ENCODE data around the gene DHRS3.

Gene DHRS3

GRCh38 chr1:12618965-12619791 is 1.2 kb upstream of the DHRS3 start:
- in situ Hi-C loops (cut with MboI; ENCODE audit: low sequenced_read_pairs), result no loop called here

- in situ Hi-C loops (cut with MboI; ENCODE audit: low sequenced_read_pairs), result no loop called here
These were observed 603 bp upstream of the DHRS3 start for GRCh38 chr1:12618661-12618964.

DNA sequence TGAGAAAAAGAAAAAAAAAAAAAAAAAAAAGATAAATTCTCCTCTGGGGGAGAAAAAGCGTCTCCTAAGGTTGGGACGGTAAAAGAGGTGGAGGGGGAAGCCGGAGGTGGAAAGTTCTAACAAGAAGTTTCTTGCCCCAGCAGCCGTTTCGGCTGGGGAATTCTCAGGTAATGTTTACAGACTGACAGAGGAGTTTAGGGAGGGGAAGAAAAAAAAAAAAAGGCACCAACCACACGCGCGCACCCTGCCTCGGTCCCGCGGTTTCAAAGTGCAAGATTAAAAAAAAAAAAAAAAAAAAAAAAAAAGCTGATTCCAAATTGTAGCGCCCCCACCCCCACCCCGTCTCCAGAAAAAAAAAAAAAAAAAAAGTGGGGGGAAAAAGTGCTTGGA is 504 bp downstream of the DHRS3 start:
- in situ Hi-C loops (cut with MboI; ENCODE audit: low sequenced_read_pairs), result no loop called here

GRCh38 chr1:12616709-12617373 is 1.2 kb downstream of the DHRS3 start:
- in situ Hi-C loops (cut with MboI; ENCODE audit: low sequenced_read_pairs), result no loop called here

DNA sequence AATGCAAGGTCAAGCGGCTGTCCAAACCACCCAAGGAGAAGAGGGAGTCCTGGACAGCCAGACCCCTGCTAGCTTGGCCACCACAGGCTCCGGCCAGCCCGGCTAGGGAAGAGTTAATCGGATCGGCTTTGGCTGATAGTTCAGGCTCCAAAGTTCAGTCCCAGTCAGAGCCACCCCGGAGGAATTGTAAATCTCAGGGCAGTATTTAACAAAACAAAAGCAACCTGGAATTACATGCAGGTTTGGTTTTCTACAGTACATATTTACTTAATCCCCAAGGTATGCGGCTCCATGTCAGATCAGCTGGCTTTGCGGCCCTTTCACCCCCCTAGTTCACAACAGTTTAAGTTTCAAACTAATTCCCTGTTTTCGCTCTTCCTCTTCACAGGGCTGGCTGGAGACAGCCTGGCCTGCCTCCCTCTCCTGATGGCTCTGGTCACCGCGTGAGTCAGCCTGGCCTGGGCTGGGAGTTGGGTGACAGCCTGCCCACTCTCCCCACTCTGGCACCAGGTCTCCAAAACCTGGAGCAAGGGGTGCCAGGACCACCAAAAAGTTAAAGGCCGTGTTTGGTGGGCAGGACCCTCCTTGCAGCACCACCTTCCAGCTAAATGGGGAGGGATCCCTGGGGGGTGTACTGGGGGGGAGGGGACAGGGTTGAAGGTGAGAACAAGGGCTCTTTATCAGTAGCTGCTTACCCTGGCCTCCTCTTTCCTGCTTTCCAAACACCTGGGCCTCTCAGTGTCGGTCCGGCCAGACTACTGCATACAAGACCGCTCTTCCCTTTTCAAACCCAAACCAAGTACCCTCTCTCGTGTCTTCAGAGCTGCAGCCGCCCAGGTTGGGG is 1.9 kb downstream of the DHRS3 start:
- in situ Hi-C loops (cut with MboI; ENCODE audit: low sequenced_read_pairs), result no loop called here

DNA sequence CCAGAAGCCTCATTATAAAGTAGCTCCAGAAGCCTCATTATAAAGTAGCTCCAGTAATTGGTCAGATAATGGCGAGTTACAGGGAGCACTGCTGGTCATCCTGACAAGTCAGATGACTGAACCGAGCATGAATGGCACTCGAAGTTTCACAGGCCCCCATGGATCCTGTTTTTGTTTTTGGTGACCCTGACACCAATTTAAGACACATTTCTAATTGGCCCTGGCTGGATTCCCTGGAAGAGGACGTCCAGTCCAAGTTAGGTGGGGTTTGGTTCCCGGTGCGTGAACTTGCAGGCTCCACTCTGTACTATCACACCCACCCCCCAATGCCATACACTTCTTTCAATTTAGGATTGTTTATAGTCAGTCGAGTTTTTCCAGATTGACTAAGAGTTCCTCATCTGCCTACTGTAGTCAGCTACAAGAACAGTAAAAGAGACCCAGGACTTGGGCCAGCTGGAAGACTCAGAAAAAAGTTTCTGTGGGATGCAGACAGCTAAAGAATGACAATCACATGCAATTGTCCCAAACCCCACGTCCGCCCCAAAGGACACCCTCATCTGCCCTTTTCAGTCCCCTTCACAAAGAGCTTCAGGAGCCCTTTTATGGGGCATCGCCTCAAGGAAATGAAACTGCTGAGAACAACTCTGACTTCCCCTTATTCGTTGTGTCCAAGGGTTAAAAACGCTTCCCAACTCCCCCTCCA is 2.7 kb downstream of the DHRS3 start:
- in situ Hi-C loops (cut with MboI; ENCODE audit: low sequenced_read_pairs), result no loop called here

GRCh38 chr1:12614402-12615158 is 3.4 kb downstream of the DHRS3 start:
- in situ Hi-C loops (cut with MboI; ENCODE audit: low sequenced_read_pairs), result no loop called here

- in situ Hi-C loops (cut with MboI; ENCODE audit: low sequenced_read_pairs), result no loop called here
These were observed 4.8 kb downstream of the DHRS3 start for GRCh38 chr1:12613180-12613579.

- in situ Hi-C loops (cut with MboI; ENCODE audit: low sequenced_read_pairs), result no loop called here
These were observed 7.1 kb downstream of the DHRS3 start for GRCh38 chr1:12610941-12611340.

DNA sequence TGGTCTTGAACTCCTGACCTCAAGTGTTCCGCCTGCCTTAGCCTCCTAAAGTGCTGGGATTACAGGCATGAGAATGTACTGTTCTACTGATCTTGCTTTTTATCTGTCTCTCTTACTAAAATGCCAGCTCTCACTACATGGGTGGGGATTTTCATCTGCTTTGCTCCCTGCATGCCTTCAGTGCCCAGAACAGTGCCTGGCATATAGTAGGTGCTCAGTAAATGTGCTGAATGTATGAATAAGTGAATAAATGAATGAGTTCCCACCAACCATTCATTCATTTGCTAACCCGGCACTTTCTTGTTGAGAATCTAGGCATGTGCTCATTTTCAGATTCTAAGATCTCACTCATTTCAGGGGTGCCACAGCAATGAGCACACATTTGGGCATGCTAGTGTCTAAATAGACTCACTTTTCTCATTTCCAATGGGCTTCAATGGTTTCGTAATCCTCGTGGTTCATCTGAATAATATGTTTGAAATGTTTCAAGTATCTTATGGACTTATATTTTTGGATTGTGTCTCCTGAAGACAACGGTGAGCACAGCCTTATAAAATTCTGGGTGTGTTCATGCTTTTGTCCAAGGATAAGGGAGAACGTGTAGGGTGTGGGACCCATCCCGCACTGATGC is 7.6 kb downstream of the DHRS3 start:
- in situ Hi-C loops (cut with MboI; ENCODE audit: low sequenced_read_pairs), result no loop called here

- in situ Hi-C loops (cut with MboI; ENCODE audit: low sequenced_read_pairs), result no loop called here
These were observed 8.5 kb downstream of the DHRS3 start for GRCh38 chr1:12609469-12610003.

- in situ Hi-C loops (cut with MboI; ENCODE audit: low sequenced_read_pairs), result no loop called here
These were observed 9.6 kb downstream of the DHRS3 start for GRCh38 chr1:12608311-12608957.

- in situ Hi-C loops (cut with MboI; ENCODE audit: low sequenced_read_pairs), result no loop called here
These were observed 10.7 kb downstream of the DHRS3 start for GRCh38 chr1:12607263-12607662.

DNA sequence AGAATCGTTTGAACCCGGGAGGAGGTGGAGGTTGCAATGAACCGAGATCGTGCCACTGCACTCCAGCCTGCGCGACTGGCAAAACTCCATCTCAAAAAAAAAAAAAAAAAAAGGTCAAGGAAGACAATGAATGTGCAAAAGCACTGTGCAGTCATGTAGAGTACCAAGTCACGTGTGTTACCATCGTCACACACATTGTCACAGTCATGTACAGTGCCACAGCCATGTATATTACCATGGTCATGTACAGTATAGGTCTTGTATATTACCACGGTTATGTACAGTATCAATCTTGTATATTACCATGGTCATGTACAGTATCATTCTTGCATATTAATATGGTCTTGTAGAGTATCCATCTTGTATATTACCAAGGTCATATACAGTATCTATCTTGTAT is 13.0 kb downstream of the DHRS3 start:
- in situ Hi-C loops (cut with MboI; ENCODE audit: low sequenced_read_pairs), result no loop called here

DNA sequence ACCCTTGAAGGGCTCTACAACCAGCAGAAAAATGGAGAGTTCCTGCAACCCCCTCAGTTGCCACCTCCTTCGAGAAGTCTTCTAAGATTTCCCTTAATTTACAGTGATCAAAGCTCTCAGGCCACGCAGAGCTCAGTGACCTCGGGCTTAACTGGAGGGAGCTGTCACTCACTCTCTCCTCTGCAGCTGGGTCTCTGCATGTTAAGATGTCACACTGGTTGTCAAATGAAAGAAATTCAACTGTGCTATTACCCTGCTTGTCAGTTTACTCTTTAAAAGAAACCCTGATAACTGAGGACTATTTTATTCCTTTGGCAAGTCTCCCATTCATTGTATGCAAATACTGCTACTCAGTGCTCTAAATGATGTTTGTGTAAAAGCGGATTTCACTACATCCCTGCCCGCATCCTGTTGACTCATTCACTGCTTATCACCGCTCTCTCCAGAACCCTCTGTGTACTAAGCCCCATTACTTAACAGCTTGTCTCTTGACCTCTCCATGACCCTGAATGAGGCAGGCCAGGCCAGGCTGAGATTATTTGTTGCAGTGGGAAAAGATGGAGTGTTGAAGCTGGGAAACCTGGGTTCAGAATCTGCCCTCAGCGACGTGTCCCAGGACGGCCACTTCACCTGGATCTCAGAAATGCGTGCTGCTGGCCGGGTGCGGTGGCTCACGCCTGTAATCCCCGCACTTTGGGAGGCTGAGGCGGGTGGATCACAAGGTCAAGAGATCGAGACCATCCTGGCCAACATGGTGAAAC is 13.7 kb downstream of the DHRS3 start:
- in situ Hi-C loops (cut with MboI; ENCODE audit: low sequenced_read_pairs), result no loop called here

DNA sequence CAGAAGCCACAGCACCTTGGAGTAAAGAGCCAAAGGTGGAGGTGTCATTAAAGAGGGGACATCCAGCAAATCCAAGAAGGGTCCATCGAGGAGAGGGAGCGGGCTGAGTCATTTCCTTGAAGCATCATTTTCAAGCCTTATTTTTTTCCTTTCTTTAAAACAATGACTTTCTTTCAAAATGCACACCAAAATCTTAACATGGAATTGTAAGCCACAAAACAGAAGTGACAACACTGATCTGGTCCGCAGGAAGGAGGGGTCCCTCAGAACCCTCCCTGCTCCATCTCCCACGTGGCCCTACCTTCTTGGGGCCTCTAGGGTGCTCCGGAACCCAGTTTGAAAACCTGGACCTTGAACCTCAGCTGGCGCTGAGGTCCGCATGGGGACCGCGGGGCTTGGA is 14.8 kb downstream of the DHRS3 start:
- in situ Hi-C loops (cut with MboI; ENCODE audit: low sequenced_read_pairs), result no loop called here

DNA sequence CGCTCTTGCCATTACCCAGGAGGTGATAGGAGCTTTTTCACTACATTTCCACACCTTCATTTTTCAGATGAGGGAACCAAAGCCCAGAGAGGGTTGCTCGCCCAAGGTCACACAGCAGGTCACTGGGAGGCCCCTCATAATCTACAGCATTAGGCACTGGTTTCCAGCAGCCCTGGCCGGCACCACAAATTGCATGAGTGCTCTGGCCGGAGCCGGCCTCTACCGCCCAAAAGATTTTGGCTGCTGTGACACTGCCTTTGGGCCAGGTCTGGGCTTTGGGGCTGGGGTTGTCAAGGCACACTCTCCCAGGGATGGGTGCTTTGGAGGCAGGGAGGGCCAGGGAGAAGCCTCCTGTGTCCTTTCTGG is 15.4 kb downstream of the DHRS3 start:
- in situ Hi-C loops (cut with MboI; ENCODE audit: low sequenced_read_pairs), result no loop called here

All from HL-60/S4 treated with retinoic acid at 250 ng/mL for 4 days and 3 days (cell line).